PC-9 (cell line): ENCODE measurements around the gene PTPRA.

Experiments used
- EZH2 ChIP-seq: fragments of 200-600 bp; sonication (generic); IDR thresholded peaks from 2 replicates; pipeline ENCODE4 v1.8.0; 2017; ENCODE audit warnings: antibody characterized with exemption, low read depth
- TF ChIP-seq, protein P1 (sequence below): fragments of 200-600 bp; sonication (generic); conservative IDR thresholded peaks from 2 replicates; pipeline ENCODE4 v1.6.1; 2017; ENCODE audit warnings: mixed run types, antibody characterized with exemption, mild to moderate bottlenecking, moderate library complexity

DNA sequence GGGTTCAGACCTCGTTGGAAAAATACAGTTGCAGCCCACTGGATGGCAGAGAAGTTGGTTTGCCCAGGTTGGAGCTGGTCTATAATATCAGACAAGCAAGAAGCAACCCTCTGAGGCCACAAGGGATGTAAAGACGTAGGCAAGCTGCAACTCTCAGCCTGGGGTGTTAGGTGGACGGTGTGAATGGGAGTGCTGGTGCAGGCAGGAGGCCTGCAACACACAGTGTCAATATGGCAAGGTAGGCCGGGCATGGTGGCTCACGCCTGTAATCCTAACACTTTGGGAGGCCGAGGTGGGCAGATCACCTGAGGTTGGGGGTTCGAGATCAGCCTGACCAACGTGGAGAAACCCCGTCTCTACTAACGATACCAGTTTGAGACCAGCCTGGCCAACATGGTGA is 22.2 kb upstream of the PTPRA start:
- no peak for TF ChIP-seq EZH2
- TF ChIP-seq, protein P1, sequence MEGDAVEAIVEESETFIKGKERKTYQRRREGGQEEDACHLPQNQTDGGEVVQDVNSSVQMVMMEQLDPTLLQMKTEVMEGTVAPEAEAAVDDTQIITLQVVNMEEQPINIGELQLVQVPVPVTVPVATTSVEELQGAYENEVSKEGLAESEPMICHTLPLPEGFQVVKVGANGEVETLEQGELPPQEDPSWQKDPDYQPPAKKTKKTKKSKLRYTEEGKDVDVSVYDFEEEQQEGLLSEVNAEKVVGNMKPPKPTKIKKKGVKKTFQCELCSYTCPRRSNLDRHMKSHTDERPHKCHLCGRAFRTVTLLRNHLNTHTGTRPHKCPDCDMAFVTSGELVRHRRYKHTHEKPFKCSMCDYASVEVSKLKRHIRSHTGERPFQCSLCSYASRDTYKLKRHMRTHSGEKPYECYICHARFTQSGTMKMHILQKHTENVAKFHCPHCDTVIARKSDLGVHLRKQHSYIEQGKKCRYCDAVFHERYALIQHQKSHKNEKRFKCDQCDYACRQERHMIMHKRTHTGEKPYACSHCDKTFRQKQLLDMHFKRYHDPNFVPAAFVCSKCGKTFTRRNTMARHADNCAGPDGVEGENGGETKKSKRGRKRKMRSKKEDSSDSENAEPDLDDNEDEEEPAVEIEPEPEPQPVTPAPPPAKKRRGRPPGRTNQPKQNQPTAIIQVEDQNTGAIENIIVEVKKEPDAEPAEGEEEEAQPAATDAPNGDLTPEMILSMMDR = no peak
